ENCODE measurements around the gene WIPF1. TPM values are rescaled to one million over a fixed set of nuclear protein-coding genes. Genes with fewer than 3 reads are reported as not detected.

The WIPF1 gene
- total RNA-seq, 1 experiment from 2014 or later: 0.61 TPM

- DNase-seq (ENCODE audit: low read depth): no peak
- in situ Hi-C loops (cut with HindIII; ENCODE audit: low pct_unique_long_range_greater_than_20kb, low sequenced_read_pairs): no loop called here
Observed at GRCh38 chr2:174624895-174625430, 27.4 kb upstream of the WIPF1 start.

DNA sequence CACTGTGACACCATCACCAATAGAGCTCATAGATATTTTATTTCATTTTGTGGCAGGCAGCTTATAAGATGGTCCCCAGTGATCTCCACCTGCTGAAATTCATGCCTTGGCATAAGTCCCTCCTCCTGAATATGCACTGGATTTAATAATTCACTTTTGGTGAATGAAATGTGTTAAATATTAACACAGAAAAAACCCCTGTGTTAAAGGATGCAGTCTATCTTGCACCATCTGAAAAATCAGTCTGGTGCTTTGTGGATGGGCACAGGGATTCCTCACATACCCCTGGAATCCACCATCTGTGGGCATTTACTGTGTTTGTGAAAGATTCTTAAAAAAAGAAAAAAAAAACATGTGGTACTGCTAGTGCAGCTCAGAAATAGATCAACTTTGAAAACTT is 26.1 kb upstream of the WIPF1 start:
- in situ Hi-C loops (cut with HindIII; ENCODE audit: low pct_unique_long_range_greater_than_20kb, low sequenced_read_pairs): no loop called here
- DNase-seq (ENCODE audit: low read depth): peak; percentile 45

DNA sequence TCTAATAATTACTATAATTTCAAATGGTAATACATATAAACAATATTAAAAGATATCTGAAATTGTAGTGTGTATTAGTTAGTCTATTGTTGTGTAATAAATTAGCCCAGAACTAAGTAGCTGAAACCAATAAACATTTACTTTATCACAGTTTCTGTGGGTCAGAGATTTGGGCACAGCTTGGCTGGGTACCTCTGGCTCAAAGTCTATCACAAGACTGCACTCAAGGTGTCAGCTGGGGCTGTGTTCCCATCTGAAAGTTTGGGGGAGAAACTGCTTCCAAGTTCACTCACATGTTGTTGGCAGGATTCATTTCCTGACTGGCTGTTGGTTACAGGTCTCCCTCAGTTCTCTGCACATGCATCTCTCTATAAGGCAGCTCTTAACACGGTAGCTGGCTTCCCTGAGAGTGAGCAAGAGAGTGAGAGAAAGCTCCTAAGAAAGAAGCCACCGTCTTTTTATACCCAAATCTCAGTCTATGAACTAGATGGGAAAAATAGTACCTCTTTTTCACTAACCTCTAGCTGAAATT is 25.6 kb upstream of the WIPF1 start:
- in situ Hi-C loops (cut with HindIII; ENCODE audit: low pct_unique_long_range_greater_than_20kb, low sequenced_read_pairs): no loop called here

GRCh38 chr2:174621323-174621722 is 23.7 kb upstream of the WIPF1 start:
- no peak for DNase-seq (ENCODE audit: low read depth)

More for the DNA sequence above, 25.6 kb upstream of the WIPF1 start:
- DNase-seq (ENCODE audit: low read depth): no peak

DNA sequence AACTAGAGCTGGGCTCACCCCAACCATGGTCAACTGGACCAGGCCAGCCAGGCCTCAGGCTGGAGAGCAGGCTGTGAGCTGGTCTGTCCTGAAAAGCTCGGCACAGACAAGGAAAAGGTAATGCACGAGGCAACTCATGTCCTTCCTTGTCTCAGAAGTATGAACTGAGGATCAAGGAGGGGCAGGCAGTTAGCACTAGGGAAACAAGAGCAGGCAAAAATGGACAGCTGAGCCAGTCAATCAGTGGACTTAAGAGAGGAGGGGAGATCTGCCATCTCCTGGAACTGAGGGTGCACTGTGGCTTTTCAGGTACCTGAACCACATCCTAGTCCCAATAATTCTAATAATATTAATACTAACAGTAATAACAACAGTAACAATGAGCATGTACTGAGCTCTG is 20.6 kb upstream of the WIPF1 start:
- in situ Hi-C loops (cut with HindIII; ENCODE audit: low pct_unique_long_range_greater_than_20kb, low sequenced_read_pairs): no loop called here
- no peak for DNase-seq (ENCODE audit: low read depth)

More at GRCh38 chr2:174621323-174621722, 23.7 kb upstream of the WIPF1 start:
- in situ Hi-C loops (cut with HindIII; ENCODE audit: low pct_unique_long_range_greater_than_20kb, low sequenced_read_pairs): no loop called here

- no peak for DNase-seq (ENCODE audit: low read depth)
- in situ Hi-C loops (cut with HindIII; ENCODE audit: low pct_unique_long_range_greater_than_20kb, low sequenced_read_pairs): no loop called here
Observed at GRCh38 chr2:174617718-174618117, 20.1 kb upstream of the WIPF1 start.

- in situ Hi-C loops (cut with HindIII; ENCODE audit: low pct_unique_long_range_greater_than_20kb, low sequenced_read_pairs): no loop called here
- no peak for DNase-seq (ENCODE audit: low read depth)
Observed at GRCh38 chr2:174617120-174617519, 19.5 kb upstream of the WIPF1 start.

DNA sequence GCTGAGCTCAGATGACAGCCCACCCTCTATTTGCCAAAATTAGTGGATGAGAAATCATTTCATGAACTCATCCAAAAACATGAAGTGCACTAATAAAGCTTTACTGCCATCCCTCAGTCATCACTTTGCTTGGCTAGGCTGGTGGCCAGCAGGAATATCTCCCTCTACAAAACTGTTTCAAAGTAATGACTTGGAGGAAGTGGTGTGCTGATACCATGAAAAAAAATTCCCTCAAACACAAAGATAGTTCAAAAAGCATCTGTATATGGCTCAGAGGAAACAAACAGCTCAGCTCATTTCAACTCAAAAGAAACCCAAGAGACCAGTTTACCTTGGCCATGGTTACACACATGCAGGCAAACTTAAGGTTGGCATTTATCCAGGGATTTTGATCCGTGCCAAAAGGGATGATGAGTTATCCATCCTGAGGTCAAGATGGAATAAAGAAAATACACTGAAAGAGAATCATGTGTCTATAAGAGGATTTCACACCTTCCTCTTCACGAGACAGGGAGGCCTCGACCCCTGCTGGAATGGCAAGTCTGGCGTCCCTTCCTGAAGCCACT is 18.4 kb upstream of the WIPF1 start:
- in situ Hi-C loops (cut with HindIII; ENCODE audit: low pct_unique_long_range_greater_than_20kb, low sequenced_read_pairs): no loop called here
- no peak for DNase-seq (ENCODE audit: low read depth)

GRCh38 chr2:174614261-174614660 is 16.7 kb upstream of the WIPF1 start:
- DNase-seq (ENCODE audit: low read depth): no peak
- in situ Hi-C loops (cut with HindIII; ENCODE audit: low pct_unique_long_range_greater_than_20kb, low sequenced_read_pairs): no loop called here

GRCh38 chr2:174613531-174613930 is 15.9 kb upstream of the WIPF1 start:
- no peak for DNase-seq (ENCODE audit: low read depth)
- in situ Hi-C loops (cut with HindIII; ENCODE audit: low pct_unique_long_range_greater_than_20kb, low sequenced_read_pairs): no loop called here

GRCh38 chr2:174612970-174613369 is 15.4 kb upstream of the WIPF1 start:
- DNase-seq (ENCODE audit: low read depth): no peak
- in situ Hi-C loops (cut with HindIII; ENCODE audit: low pct_unique_long_range_greater_than_20kb, low sequenced_read_pairs): no loop called here

GRCh38 chr2:174611854-174612253 is 14.2 kb upstream of the WIPF1 start:
- in situ Hi-C loops (cut with HindIII; ENCODE audit: low pct_unique_long_range_greater_than_20kb, low sequenced_read_pairs): no loop called here
- DNase-seq (ENCODE audit: low read depth): no peak

DNA sequence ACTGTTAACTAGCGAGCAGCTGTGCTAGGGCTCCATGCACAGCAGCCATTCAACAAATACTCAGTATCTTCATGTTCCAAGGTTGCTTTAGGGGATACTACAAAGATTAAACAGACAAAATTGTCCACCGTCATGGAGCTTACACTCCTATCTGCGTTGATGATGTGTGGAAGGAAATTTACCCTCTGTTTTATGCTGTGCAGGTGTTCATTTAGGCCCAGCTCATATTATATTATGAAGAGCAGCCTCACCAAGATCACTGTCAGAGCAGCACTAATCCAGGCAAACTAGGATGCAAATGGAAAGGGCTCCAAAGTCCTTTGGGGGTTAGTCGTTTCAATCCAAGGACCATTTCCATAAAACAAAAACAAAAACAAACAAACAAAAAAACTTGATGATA is 13.4 kb upstream of the WIPF1 start:
- in situ Hi-C loops (cut with HindIII; ENCODE audit: low pct_unique_long_range_greater_than_20kb, low sequenced_read_pairs): no loop called here
- no peak for DNase-seq (ENCODE audit: low read depth)

DNA sequence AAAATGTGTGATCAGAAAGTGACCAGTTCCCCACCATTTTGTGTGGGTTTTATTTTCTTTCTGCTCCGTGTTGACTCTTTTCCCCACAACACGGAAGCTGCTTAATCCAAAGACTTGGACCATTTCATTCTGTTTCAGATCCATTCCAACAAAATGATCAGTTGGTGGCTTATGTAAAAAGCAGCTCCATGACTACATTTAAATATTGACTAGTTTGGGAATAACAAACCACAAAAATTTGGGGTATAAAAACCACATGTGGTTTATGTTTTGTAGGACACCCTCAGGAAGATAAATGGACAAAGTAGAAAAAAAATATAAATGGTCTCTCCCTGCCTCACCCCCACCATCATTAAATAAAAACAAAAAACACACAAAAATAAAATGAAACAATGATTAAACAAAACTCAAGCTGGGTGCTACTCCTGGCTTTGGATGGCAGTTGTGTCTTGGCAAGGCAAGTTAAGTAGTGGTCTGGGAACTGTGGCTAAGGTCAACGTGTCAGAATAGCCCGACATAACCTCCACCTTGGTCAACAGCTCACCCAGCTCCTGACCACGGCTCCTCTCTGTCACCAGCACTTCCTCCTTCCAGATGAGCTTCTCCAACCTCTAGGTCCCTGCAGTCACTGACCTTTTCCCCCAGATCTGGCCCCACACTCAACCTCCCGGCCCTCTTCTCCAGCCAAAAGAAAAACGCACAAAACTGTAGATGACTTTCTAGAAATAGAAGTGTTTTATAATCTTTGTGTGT is 12.8 kb upstream of the WIPF1 start:
- DNase-seq (ENCODE audit: low read depth): no peak
- in situ Hi-C loops (cut with HindIII; ENCODE audit: low pct_unique_long_range_greater_than_20kb, low sequenced_read_pairs): no loop called here

DNA sequence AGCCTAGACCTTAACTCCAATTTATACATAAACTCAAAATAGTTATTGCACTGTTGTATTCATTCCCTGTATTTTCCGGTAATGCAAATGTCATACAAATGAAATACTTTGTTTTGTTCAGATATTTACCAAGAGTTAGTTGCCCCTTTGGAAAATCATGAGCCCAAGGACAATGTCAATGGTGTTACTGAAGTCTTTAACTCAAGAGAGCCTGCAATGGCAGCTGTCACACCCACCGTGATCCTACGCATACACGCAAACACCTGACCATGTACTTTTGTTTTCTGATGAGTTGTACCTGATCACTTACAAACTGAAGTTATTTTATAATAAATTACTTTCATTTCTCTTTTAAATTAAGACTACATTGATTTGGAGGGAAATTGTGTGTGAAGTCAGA is 11.7 kb upstream of the WIPF1 start:
- DNase-seq (ENCODE audit: low read depth): no peak
- in situ Hi-C loops (cut with HindIII; ENCODE audit: low pct_unique_long_range_greater_than_20kb, low sequenced_read_pairs): no loop called here

GRCh38 chr2:174608866-174609214 is 11.2 kb upstream of the WIPF1 start:
- DNase-seq (ENCODE audit: low read depth): no peak
- in situ Hi-C loops (cut with HindIII; ENCODE audit: low pct_unique_long_range_greater_than_20kb, low sequenced_read_pairs): no loop called here

DNA sequence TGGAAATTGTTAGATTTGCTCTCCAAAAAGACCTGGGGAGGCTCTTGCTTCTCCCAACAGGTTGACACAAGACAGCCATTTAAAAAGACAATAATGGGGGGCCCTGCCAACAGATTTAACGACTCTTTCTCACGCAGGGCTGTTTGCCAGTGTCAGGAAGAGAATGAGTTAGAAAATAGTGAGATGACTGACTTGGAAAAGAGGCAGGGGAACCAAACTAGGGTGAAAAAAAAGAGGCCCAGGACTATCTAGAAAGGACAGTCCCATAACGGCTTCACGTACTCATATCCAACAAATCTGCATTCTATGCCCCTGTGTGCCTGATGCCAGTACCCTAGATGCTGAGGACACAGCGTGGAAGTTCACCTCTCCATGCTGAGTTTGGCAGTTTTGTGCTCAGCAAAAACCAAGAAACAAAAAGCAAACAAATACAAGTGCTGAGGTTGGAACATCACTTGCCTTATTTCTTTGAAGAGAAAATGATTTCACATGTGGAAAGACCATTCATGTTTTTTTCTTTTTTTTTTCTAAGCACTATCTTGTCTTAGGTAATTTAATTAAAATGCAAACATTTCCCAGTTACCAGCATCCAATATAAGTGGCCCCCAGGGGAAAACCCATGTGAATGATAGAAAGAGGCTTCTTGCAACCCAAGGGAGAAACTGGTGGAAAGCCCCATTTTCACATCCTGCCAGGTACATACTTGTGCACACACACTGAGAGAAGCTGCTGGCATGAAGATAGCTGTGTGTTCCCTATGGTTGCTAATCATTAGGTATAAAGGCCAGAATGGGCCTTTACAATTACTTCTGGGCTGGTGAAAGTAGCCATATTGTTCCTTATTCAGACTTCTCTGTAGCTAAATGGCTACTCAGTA is 10.6 kb upstream of the WIPF1 start:
- in situ Hi-C loops (cut with HindIII; ENCODE audit: low pct_unique_long_range_greater_than_20kb, low sequenced_read_pairs): no loop called here
- no peak for DNase-seq (ENCODE audit: low read depth)

GRCh38 chr2:174607584-174607983 is 10.0 kb upstream of the WIPF1 start:
- DNase-seq (ENCODE audit: low read depth): no peak
- in situ Hi-C loops (cut with HindIII; ENCODE audit: low pct_unique_long_range_greater_than_20kb, low sequenced_read_pairs): no loop called here

GRCh38 chr2:174606336-174606735 is 8.7 kb upstream of the WIPF1 start:
- no peak for DNase-seq (ENCODE audit: low read depth)
- in situ Hi-C loops (cut with HindIII; ENCODE audit: low pct_unique_long_range_greater_than_20kb, low sequenced_read_pairs): no loop called here

Measured in Caki2 (cell line).